ENCODE results near the gene WDR20. TPM values are rescaled to one million over a fixed set of nuclear protein-coding genes. Genes with fewer than 3 reads are reported as not detected.

Gene WDR20
- total and polyA plus RNA-seq, 7 donors: 13.8 to 32.1 (median 21.0) TPM

DNA sequence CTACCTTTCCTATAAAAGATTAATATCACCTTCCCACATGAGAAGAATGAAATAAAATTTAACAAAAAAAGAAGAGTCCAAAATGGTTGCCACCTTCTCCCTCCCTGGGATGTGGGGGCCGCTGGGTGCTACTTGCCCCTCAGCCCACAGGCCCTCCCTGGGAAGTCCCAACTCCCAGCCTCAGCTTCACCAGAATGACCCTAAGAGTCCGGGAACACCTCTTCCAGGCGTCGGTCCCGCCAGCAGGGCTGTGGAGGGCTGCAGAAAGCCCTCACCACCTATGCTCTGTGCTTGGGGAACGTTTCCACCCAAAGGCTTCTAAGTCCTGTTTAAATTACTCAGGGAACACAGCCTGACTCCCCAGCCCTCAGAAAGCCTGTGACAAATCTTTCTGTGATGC is 93.4 kb downstream of the WDR20 start:
- intact Hi-C loops (cut with DNase I): no loop called here
- TF ChIP-seq POLR2AphosphoS5 (IDR thresholded peaks at IDR 0.05): no peak
- no peak for TF ChIP-seq POLR2A (IDR thresholded peaks at IDR 0.05)

DNA sequence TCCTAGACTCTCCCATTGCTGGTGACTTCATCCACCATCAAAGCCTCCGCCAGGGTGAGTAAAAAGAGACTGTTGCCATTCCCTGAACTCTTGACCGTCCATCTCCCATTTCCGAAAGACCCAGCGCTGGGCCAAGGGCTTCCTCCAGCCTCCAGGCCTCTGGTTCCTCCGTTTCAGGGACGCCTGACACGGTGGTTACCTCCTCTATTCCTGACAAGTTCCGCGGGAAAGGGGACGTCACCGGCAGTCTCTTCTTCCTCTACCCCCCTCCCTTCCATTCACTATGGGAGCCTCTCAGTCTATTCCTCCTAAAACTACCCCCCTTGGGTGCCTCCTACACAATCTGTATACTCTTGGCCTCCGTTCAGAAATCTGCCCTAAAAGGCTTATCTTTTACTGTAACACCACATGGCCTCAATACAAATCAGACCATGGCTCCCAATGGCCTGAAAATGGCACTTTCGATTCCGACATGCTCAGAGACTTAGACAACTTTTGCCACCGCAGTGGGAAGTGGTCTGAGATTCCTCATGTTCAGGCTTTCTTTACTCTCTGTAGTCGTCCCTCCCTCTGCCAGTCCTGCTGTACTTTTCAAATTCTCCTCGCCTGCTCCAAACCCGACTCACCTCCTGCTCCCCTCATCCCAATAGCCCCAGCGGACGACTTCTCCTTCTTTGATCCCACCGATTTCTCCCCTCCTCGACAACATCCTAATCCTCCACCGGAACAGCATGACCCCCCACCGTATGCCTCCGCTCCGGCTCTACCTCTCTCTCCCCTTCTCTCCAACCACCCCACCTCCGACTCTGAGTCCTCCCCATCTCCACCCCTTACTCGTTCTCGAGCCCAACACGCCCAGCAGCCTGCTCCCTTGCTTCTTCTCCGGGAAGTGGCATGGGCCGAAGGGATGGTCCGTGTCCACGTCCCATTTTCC is 94.9 kb downstream of the WDR20 start:
- peak overlapping the region in 2 of 4 donors; percentile 16 to 18 for H3K4me3 ChIP-seq
- H3K27me3 ChIP-seq: no peaks in the 10 kb centered on the region
- WGBS, 2 donors: 77 to 79% methylated on average over 34 of the region's 34 CpGs
- H3K36me3 ChIP-seq: peaks cover 0 to 31% (median 0%) of the 10 kb centered on the region in 4 donors
- DNase-seq: no peak
- TF ChIP-seq, protein P1, sequence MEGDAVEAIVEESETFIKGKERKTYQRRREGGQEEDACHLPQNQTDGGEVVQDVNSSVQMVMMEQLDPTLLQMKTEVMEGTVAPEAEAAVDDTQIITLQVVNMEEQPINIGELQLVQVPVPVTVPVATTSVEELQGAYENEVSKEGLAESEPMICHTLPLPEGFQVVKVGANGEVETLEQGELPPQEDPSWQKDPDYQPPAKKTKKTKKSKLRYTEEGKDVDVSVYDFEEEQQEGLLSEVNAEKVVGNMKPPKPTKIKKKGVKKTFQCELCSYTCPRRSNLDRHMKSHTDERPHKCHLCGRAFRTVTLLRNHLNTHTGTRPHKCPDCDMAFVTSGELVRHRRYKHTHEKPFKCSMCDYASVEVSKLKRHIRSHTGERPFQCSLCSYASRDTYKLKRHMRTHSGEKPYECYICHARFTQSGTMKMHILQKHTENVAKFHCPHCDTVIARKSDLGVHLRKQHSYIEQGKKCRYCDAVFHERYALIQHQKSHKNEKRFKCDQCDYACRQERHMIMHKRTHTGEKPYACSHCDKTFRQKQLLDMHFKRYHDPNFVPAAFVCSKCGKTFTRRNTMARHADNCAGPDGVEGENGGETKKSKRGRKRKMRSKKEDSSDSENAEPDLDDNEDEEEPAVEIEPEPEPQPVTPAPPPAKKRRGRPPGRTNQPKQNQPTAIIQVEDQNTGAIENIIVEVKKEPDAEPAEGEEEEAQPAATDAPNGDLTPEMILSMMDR (IDR thresholded peaks at IDR 0.05): no peak
- TF ChIP-seq POLR2A (IDR thresholded peaks at IDR 0.05): no peak
- TF ChIP-seq EP300 (IDR thresholded peaks at IDR 0.05): no peak
- no peak for TF ChIP-seq POLR2AphosphoS5 (IDR thresholded peaks at IDR 0.05)
- intact Hi-C loops (cut with DNase I): loop anchor here (1.0 kb wide), 1 partner anchor 80 kb away; no protein-coding TSS in a partner anchor
- peaks cover 0 to 9% (median 0%) of the 10 kb centered on the region in 4 donors for H3K4me1 ChIP-seq
- no peak overlapping the region for H3K27ac ChIP-seq
- H3K9me3 ChIP-seq: no peaks in the 10 kb centered on the region

More for the DNA sequence above, 93.4 kb downstream of the WDR20 start:
- Histone ChIP-seq H3K4me3 (no peak overlapping the region), H3K9me3 (no peaks in the 10 kb centered on the region), H3K4me1 (peaks cover 0 to 9% (median 0%) of the 10 kb centered on the region in 4 donors), H3K36me3 (peaks cover 0 to 38% (median 0%) of the 10 kb centered on the region in 4 donors), H3K27ac (no peak overlapping the region), H3K27me3 (no peaks in the 10 kb centered on the region)
- no peak for DNase-seq
- WGBS, 2 donors: 91% methylated on average over 6 of the region's 6 CpGs

DNA sequence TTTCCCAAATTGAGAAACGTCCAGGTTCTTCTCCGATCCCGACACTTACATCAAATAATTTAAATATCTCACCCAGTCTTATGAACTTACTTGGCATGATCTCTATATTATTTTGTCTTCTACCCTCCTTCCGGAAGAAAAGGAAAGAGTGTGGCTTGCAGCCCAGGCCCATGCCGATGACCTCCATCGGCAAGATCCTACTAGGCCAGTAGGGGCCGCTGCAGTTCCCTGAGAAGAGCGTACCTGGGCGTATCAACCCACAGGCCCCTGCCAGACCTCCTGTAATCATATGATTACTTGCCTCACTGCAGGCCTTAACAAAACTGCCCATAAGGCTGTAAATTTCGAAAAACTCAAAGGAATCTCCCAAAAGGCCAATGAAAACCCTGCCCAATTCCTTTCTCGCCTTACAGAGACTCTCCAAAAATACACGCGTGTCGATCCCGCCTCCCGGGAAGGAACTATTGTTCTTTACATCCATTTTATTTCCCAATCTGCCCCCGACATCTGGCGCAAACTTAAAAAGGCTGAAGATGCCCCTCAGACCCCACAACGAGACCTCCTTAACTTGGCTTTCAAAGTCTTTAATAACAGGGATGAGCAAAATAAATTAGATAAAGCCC is 95.7 kb downstream of the WDR20 start:
- peak overlapping the region in 2 of 4 donors; percentile 16 to 18 for H3K4me3 ChIP-seq
- peak; percentile 94 for DNase-seq
- intact Hi-C loops (cut with DNase I): loop anchor here (1.0 kb wide), 1 partner anchor 79 kb away; no protein-coding TSS in a partner anchor

DNA sequence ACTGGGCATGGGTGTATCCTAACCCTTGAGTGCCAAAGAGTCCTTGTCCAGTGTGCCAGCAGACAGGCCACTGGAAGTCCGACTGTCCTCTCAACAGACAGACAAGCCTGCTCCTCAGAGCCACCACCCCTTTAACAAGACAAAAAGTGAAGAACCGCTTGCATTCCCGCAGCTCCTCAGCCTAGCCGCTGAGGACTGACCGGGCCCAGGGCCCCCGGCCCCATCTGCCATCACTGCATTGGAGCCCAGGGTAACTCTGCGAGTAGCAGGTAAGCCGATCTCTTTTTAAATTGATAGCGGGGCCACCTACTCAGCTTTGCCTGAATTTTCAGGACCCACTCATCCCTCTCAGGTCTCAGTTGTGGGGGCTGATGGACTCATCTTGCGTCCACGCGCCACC is 96.3 kb downstream of the WDR20 start:
- H3K36me3 ChIP-seq: peaks cover 0 to 17% (median 0%) of the 10 kb centered on the region in 4 donors
- intact Hi-C loops (cut with DNase I): no loop called here
- H3K27ac ChIP-seq: no peak overlapping the region
- peaks cover 0 to 9% (median 0%) of the 10 kb centered on the region in 4 donors for H3K4me1 ChIP-seq
- 96 to 97% methylated on average over 12 of the region's 12 CpGs for WGBS, 2 donors
- no peak for DNase-seq
- H3K27me3 ChIP-seq: no peaks in the 10 kb centered on the region
- H3K4me3 ChIP-seq: no peak overlapping the region
- no peak for TF ChIP-seq POLR2A (IDR thresholded peaks at IDR 0.05)
- TF ChIP-seq POLR2AphosphoS5 (IDR thresholded peaks at IDR 0.05): no peak
- TF ChIP-seq, protein P1 (IDR thresholded peaks at IDR 0.05): no peak
- TF ChIP-seq EP300 (IDR thresholded peaks at IDR 0.05): no peak
- H3K9me3 ChIP-seq: no peaks in the 10 kb centered on the region

More for the DNA sequence above, 95.7 kb downstream of the WDR20 start:
- Histone ChIP-seq H3K4me1 (peaks cover 0 to 9% (median 0%) of the 10 kb centered on the region in 4 donors), H3K27me3 (no peaks in the 10 kb centered on the region), H3K36me3 (peaks cover 0 to 23% (median 0%) of the 10 kb centered on the region in 4 donors), H3K27ac (peak overlapping the region in 1 of 4 donors; percentile 39), H3K9me3 (no peaks in the 10 kb centered on the region)
- TF ChIP-seq POLR2AphosphoS5 (IDR thresholded peaks at IDR 0.05) (peak in 1 of 4 donors; percentile 9), EP300 (IDR thresholded peaks at IDR 0.05) (no peak)
- TF ChIP-seq, protein P1 (IDR thresholded peaks at IDR 0.05): peak; percentile 61 to 81 (median 78)
- 42 to 48% methylated on average over 19 of the region's 19 CpGs for WGBS, 2 donors

DNA sequence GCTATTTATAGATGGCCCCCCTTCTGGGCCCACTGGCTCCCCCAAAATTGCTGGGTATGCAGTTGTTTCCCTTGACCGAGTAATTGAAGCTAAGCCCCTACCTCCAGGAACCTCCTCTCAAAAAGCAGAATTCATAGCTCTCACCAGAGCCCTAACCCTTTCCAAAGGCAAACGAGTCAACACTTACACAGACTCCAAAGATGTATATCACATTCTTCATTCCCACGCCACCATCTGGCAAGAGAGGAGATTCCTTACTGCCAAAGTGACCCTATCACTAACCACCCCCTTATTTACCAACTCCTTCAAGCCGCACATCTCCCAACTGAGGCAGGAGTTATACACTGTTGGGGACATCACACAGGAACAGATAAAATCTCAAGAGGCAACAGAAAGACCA is 98.4 kb downstream of the WDR20 start:
- Histone ChIP-seq H3K27ac (no peak overlapping the region), H3K27me3 (no peaks in the 10 kb centered on the region), H3K4me1 (peaks cover 0 to 9% (median 0%) of the 10 kb centered on the region in 4 donors), H3K36me3 (no peaks in the 10 kb centered on the region), H3K4me3 (no peak overlapping the region), H3K9me3 (no peaks in the 10 kb centered on the region)
- no peak for DNase-seq
- TF ChIP-seq POLR2AphosphoS5 (IDR thresholded peaks at IDR 0.05) (no peak), POLR2A (IDR thresholded peaks at IDR 0.05) (no peak), EP300 (IDR thresholded peaks at IDR 0.05) (no peak)
- TF ChIP-seq, protein P1 (IDR thresholded peaks at IDR 0.05): no peak
- WGBS, 2 donors: 78 to 81% methylated on average over 4 of the region's 4 CpGs
- intact Hi-C loops (cut with DNase I): no loop called here

All from sigmoid colon (tissue), 7 donors.